Keratinocyte (primary cell): ENCODE data around the gene PRLR. TPM values are rescaled to one million over a fixed set of nuclear protein-coding genes. Genes with fewer than 3 reads are reported as not detected.

ENCODE experiments used
- DNase-seq: peaks from one replicate; pipeline ENCODE4 v3.0.0-alpha.2; 2011; ENCODE audit warnings: low read depth, missing footprints, low spot score
- FAIRE-seq: peaks from 2 replicates; lab custom pipeline; 2011; peaks lifted over from hg19 to GRCh38; lab: Jason Lieb, UNC
- H2AFZ ChIP-seq: 2 replicates; pipeline ENCODE4 v1.6.0; 2012; ENCODE audit warnings: low read length, control low read depth, inconsistent platforms; ENCODE audit not compliant: control insufficient read depth
- H3K27ac ChIP-seq: 2 replicates; pipeline ENCODE4 v1.5.1; 2011; ENCODE audit warnings: low read length; ENCODE audit not compliant: control insufficient read depth, insufficient read depth
- H3K27me3 ChIP-seq: 3 replicates; pipeline ENCODE4 v1.6.0; 2011; ENCODE audit warnings: low read length; ENCODE audit not compliant: control insufficient read depth, insufficient read depth; ENCODE audit errors: extremely low read depth
- H3K36me3 ChIP-seq, 2 experiments: 2 replicates in 1 of 2; 3 replicates in 1 of 2; pipeline ENCODE4 v1.5.1; 2011; ENCODE audit warnings: low read length in 2 of 2, mild to moderate bottlenecking in 1 of 2; ENCODE audit not compliant: control insufficient read depth in 2 of 2, insufficient read depth in 2 of 2; ENCODE audit errors: extremely low read depth in 1 of 2
- H3K4me1 ChIP-seq: 3 replicates; pipeline ENCODE4 v1.5.1; 2011; ENCODE audit warnings: low read length; ENCODE audit not compliant: control insufficient read depth, insufficient read depth; ENCODE audit errors: extremely low read depth
- H3K4me2 ChIP-seq: 3 replicates; pipeline ENCODE4 v1.6.0; 2011; ENCODE audit warnings: low read depth, low read length; ENCODE audit not compliant: control insufficient read depth, insufficient read depth; ENCODE audit errors: extremely low read depth
- H3K4me3 ChIP-seq, 3 experiments: fragments of 200-600 bp in 1 of 3; sonication (generic) in 1 of 3; 2 replicates in 2 of 3; 3 replicates in 1 of 3; pipeline ENCODE4 v1.5.1; 2011 to 2016; ENCODE audit warnings: low read length in 3 of 3, mild to moderate bottlenecking in 3 of 3, control low read depth in 2 of 3, inconsistent platforms in 1 of 3, low read depth in 1 of 3, mixed read lengths in 1 of 3, mixed run types in 1 of 3, moderate library complexity in 1 of 3; ENCODE audit not compliant: control insufficient read depth in 2 of 3, insufficient read depth in 2 of 3; ENCODE audit errors: extremely low read depth in 1 of 3
- H3K79me2 ChIP-seq: 2 replicates; pipeline ENCODE4 v1.6.0; 2012; ENCODE audit warnings: low read length; ENCODE audit not compliant: control insufficient read depth, insufficient read depth
- H3K9ac ChIP-seq: 3 replicates; pipeline ENCODE4 v1.6.0; 2011; ENCODE audit warnings: low read length; ENCODE audit not compliant: control insufficient read depth, insufficient read depth; ENCODE audit errors: extremely low read depth
- H3K9me1 ChIP-seq: 3 replicates; pipeline ENCODE4 v1.6.0; 2011; ENCODE audit warnings: low read length; ENCODE audit not compliant: control insufficient read depth, insufficient read depth; ENCODE audit errors: extremely low read depth
- H3K9me3 ChIP-seq: 2 replicates; pipeline ENCODE4 v1.5.1; 2012; ENCODE audit warnings: low read depth, low read length; ENCODE audit not compliant: control insufficient read depth
- H4K20me1 ChIP-seq: 3 replicates; pipeline ENCODE4 v1.6.0; 2011; ENCODE audit warnings: low read length; ENCODE audit not compliant: control insufficient read depth, insufficient read depth; ENCODE audit errors: extremely low read depth
- CTCF ChIP-seq, 3 experiments: IDR thresholded peaks in 1 of 3; conservative IDR thresholded peaks in 1 of 3; optimal IDR thresholded peaks in 1 of 3; 2 replicates in 2 of 3; 3 replicates in 1 of 3; pipeline versions ENCODE3 to v1.5.1; 2011; ENCODE audit warnings: low read length in 3 of 3, mild to moderate bottlenecking in 3 of 3, moderate library complexity in 2 of 3, control low read depth in 1 of 3, inconsistent platforms in 1 of 3; ENCODE audit not compliant: insufficient read depth in 2 of 3; ENCODE audit errors: extremely low read depth in 1 of 3
- EZH2 ChIP-seq: IDR thresholded peaks from one replicate; pipeline ENCODE4 v1.6.1; 2012; ENCODE audit warnings: inconsistent platforms, mild to moderate bottlenecking, low read length, moderate library complexity
- dilution Hi-C: fragments of 300-500 bp; cut with MboI; formaldehyde crosslinking; loops from one replicate; pipeline ENCODE4 v1.7.0; 2020; ENCODE audit warnings: low sequenced_read_pairs; ENCODE audit not compliant: extremely low pct_ligation_motif_present
- polyA plus RNA-seq, 5 experiments: library from polyadenylated mRNA; depleted of rRNA in 3 of 5; stranded (reverse) in 3 of 5; stranded (forward) in 1 of 5; unstranded in 1 of 5; fragments of >200 nt; gene quantifications; 1 replicate in 1 of 5; 2 replicates in 3 of 5; 3 replicates in 1 of 5; pipeline versions ENCODE4 v1.2.1 to v1.2.3, GENCODE V29; 2011 to 2012; ENCODE audit warnings: missing spikeins in 2 of 5, low read depth in 1 of 5, low replicate concordance in 1 of 5

The PRLR gene
- polyA plus RNA-seq, 1 donor (not counting 4 experiments of a cell fraction or from before 2014, with no cell fraction given) = 0.04 TPM

- TF ChIP-seq EZH2 = no peak
- TF ChIP-seq CTCF (optimal IDR thresholded peaks at IDR 0.05 in 1 of 3, IDR thresholded peaks at IDR 0.05 in 1 of 3, conservative IDR thresholded peaks at IDR 0.05 in 1 of 3; ENCODE audit: extremely low read depth in 1 of 3, insufficient read depth in 2 of 3, low read length in 3 of 3) = no peak
- Histone ChIP-seq H3K36me3 (no peaks in the 10 kb centered on the region), H3K4me1 (no peaks in the 10 kb centered on the region), H3K27me3 (no peaks in the 10 kb centered on the region), H3K4me2 (no peak overlapping the region), H3K79me2 (no peaks in the 10 kb centered on the region), H3K9ac (no peak overlapping the region), H3K9me1 (no peaks in the 10 kb centered on the region), H2AFZ (no peak overlapping the region), H3K4me3 (no peak overlapping the region), H3K9me3 (no peaks in the 10 kb centered on the region), H3K27ac (no peak overlapping the region), H4K20me1 (no peaks in the 10 kb centered on the region)
- DNase-seq (no peak), FAIRE-seq (no peak)
- dilution Hi-C loops = no loop called here
Observed at GRCh38 chr5:35180046-35180445, 50.2 kb downstream of the PRLR start.

- no peak overlapping the region for H3K27ac ChIP-seq
- FAIRE-seq = no peak
- H3K4me2 ChIP-seq = no peak overlapping the region
- dilution Hi-C loops = no loop called here
- H4K20me1 ChIP-seq = no peaks in the 10 kb centered on the region
- H3K9me1 ChIP-seq = no peaks in the 10 kb centered on the region
- H3K4me3 ChIP-seq = no peak overlapping the region
- H2AFZ ChIP-seq = no peak overlapping the region
- TF ChIP-seq EZH2 = no peak
- no peak for TF ChIP-seq CTCF (optimal IDR thresholded peaks at IDR 0.05 in 1 of 3, IDR thresholded peaks at IDR 0.05 in 1 of 3, conservative IDR thresholded peaks at IDR 0.05 in 1 of 3; ENCODE audit: extremely low read depth in 1 of 3, insufficient read depth in 2 of 3, low read length in 3 of 3)
- no peaks in the 10 kb centered on the region for H3K36me3 ChIP-seq
- no peak overlapping the region for H3K9ac ChIP-seq
- no peak for DNase-seq
- no peaks in the 10 kb centered on the region for H3K27me3 ChIP-seq
- no peaks in the 10 kb centered on the region for H3K4me1 ChIP-seq
- H3K9me3 ChIP-seq = no peaks in the 10 kb centered on the region
- no peaks in the 10 kb centered on the region for H3K79me2 ChIP-seq
Observed at GRCh38 chr5:35177783-35178182, 52.5 kb downstream of the PRLR start.
